B cell (primary cell): ENCODE data around the gene OR13G1. TPM values are rescaled to one million over a fixed set of nuclear protein-coding genes. Genes with fewer than 3 reads are reported as not detected.

Experiments
- ATAC-seq: fragments of 200-7000 bp; cut with Tn5 transposase; one replicate; pipeline ENCODE4 v1.10.0; 2021; ENCODE audit warnings: low read depth, mild to moderate bottlenecking, moderate number of reproducible peaks, moderate library complexity
- CTCF ChIA-PET: fragments of 350-600 bp; sonication (Branson Sonifier 250); formaldehyde crosslinking; loops from one replicate; lab custom pipeline; 2021; ENCODE audit warnings: antibody characterized with exemption, inconsistent platforms; lab: Charles Lee
- POLR2A ChIA-PET: fragments of 350-600 bp; sonication (Branson Sonifier 250); formaldehyde crosslinking; loops from one replicate; lab custom pipeline; 2021; ENCODE audit warnings: antibody characterized with exemption; lab: Charles Lee
- DNase-seq: peaks from one replicate; pipeline ENCODE4 v3.0.0; 2013
- H2AFZ ChIP-seq: 2 replicates; pipeline ENCODE4 v1.6.1; 2012; ENCODE audit warnings: mild to moderate bottlenecking, low read depth, low read length; ENCODE audit not compliant: insufficient read depth, poor library complexity, severe bottlenecking
- H3K27ac ChIP-seq, 2 donors: 1 replicate in 1 of 2; 2 replicates in 1 of 2; pipeline ENCODE4 v1.5.1; 2012 to 2013; ENCODE audit warnings: low read length in 2 of 2, mild to moderate bottlenecking in 2 of 2, moderate library complexity in 1 of 2
- H3K27me3 ChIP-seq, 4 experiments: fragments of 200-600 bp in 1 of 4; sonication (generic) in 1 of 4; replicated peaks in 1 of 4; 1 replicate in 2 of 4; 2 replicates in 2 of 4; pipeline versions ENCODE4 v1.6.1 to v1.7.0; 2013 to 2016; ENCODE audit warnings: low read length in 3 of 4, mild to moderate bottlenecking in 2 of 4, mixed read lengths in 1 of 4, moderate library complexity in 1 of 4; ENCODE audit not compliant: insufficient read depth in 4 of 4, control insufficient read depth in 3 of 4; ENCODE audit errors: control extremely low read depth in 1 of 4
- H3K36me3 ChIP-seq, 2 experiments: replicated peaks in 1 of 2; 1 replicate in 1 of 2; 2 replicates in 1 of 2; pipeline versions ENCODE4 v1.6.1 to v1.7.1; 2013; ENCODE audit warnings: low read length in 1 of 2; ENCODE audit not compliant: insufficient read depth in 2 of 2, control insufficient read depth in 1 of 2; ENCODE audit errors: control extremely low read depth in 1 of 2, extremely low read depth in 1 of 2
- H3K4me1 ChIP-seq, 2 donors: fragments of 200-600 bp in 1 of 2; sonication (generic) in 1 of 2; 1 replicate in 1 of 2; 2 replicates in 1 of 2; pipeline versions ENCODE4 v1.5.1 to v1.6.1; 2013 to 2017; ENCODE audit warnings: low read length in 2 of 2; ENCODE audit not compliant: control insufficient read depth in 2 of 2, insufficient read depth in 2 of 2
- H3K4me2 ChIP-seq: replicated peaks from 2 replicates; pipeline ENCODE3; 2012; ENCODE audit warnings: mild to moderate bottlenecking, low read depth, low read length; ENCODE audit not compliant: poor library complexity, severe bottlenecking
- H3K4me3 ChIP-seq, 5 experiments: fragments of 200-600 bp in 1 of 5; sonication (generic) in 1 of 5; 1 replicate in 3 of 5; 2 replicates in 2 of 5; pipeline versions ENCODE4 v1.5.1 to v1.7.0; 2011 to 2016; ENCODE audit warnings: low read length in 4 of 5, mild to moderate bottlenecking in 4 of 5, low read depth in 2 of 5, control low read depth in 1 of 5, moderate library complexity in 1 of 5; ENCODE audit not compliant: insufficient read depth in 1 of 5; ENCODE audit errors: control extremely low read depth in 1 of 5, extremely low read depth in 1 of 5
- H3K79me2 ChIP-seq: fragments of 200-600 bp; sonication (generic); one replicate; pipeline ENCODE4 v1.6.0; 2016; ENCODE audit warnings: low read length; ENCODE audit not compliant: control insufficient read depth, insufficient read depth
- H3K9ac ChIP-seq: fragments of 200-600 bp; sonication (generic); 2 replicates; pipeline ENCODE4 v1.6.1; 2017; ENCODE audit warnings: mild to moderate bottlenecking, low read length, moderate library complexity
- H3K9me3 ChIP-seq, 3 donors: one replicate each; pipeline versions ENCODE4 v1.6.1 to v1.7.1; 2013; ENCODE audit warnings: low read length in 2 of 3; ENCODE audit not compliant: control insufficient read depth in 2 of 3, insufficient read depth in 1 of 3; ENCODE audit errors: control extremely low read depth in 1 of 3
- H4K20me1 ChIP-seq: 2 replicates; pipeline ENCODE4 v1.6.0; 2012; ENCODE audit warnings: mild to moderate bottlenecking, low read length; ENCODE audit not compliant: insufficient read depth, control insufficient read depth, poor library complexity, severe bottlenecking
- H3K27ac Mint-ChIP-seq: one replicate; pipeline ENCODE4 v1.8.0; 2021; ENCODE audit warnings: mixed read lengths
- H3K27me3 Mint-ChIP-seq: one replicate; pipeline ENCODE4 v1.8.0; 2021; ENCODE audit warnings: mixed read lengths
- H3K4me1 Mint-ChIP-seq: one replicate; pipeline ENCODE4 v1.8.0; 2021; ENCODE audit warnings: mixed read lengths
- H3K4me3 Mint-ChIP-seq: one replicate; pipeline ENCODE4 v1.8.0; 2021; ENCODE audit warnings: mixed read lengths
- H3K9me3 Mint-ChIP-seq: one replicate; pipeline ENCODE4 v1.8.0; 2022; ENCODE audit warnings: mixed read lengths; ENCODE audit not compliant: insufficient read depth
- EZH2 ChIP-seq: IDR thresholded peaks from 2 replicates; pipeline ENCODE4 v1.6.1; 2012; ENCODE audit warnings: borderline replicate concordance, low read depth, mild to moderate bottlenecking, moderate library complexity, low read length; ENCODE audit not compliant: insufficient read depth, poor library complexity, severe bottlenecking
- WGBS: methylation state at CpG from one replicate; pipeline ENCODE4 v1.1.5; 2013; ENCODE audit warnings: missing lambda C conversion rate; ENCODE audit not compliant: insufficient coverage; 5-methylcytosine and 5-hydroxymethylcytosine counted together
- intact Hi-C: fragments of 100-400 bp; cut with micrococcal nuclease; formaldehyde crosslinking; loops from one replicate; pipeline ENCODE4 v1.10.0; 2022
- polyA plus RNA-seq: library from polyadenylated mRNA; depleted of rRNA; stranded (reverse); fragments of >200 nt; gene quantifications from 2 replicates; pipeline ENCODE4 v1.2.3, GENCODE V29; 2012
- total RNA-seq, 2 donors: library from RNA; stranded (reverse); fragments of 120-200 nt in 1 of 2; gene quantifications; 1 replicate in 1 of 2; 2 replicates in 1 of 2; pipeline versions ENCODE4 v1.2.3 to v1.2.4, GENCODE V29; 2013 to 2022
- TF ChIP-seq, protein P1 (sequence below): fragments of 200-600 bp; IDR thresholded peaks from one replicate; pipeline ENCODE4 v1.8.0; 2022; ENCODE audit warnings: antibody characterized with exemption, mild to moderate bottlenecking

Gene OR13G1
- total and polyA plus RNA-seq, 2 donors (not counting 1 experiment from before 2014, with no cell fraction given), result not detected

DNA sequence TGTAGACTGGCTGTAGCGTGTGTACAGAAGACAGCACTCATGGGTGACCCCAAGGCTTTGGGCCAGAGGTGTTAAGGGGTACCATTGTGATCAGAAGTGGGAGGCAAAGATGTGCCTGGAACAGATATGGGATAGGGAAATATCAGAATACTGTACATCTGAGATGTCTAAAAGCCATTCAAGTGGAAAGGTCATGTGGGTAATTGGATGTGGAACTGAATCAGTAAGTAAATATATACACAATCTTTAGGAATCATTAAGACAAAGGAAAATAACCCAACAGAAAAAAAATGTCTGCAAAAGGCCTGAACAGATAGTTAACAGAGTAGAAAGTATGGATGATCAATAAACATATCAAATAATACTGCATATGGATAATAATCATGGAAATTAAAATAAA lies 26.5 kb downstream of the OR13G1 start:
- WGBS, result 91% methylated on average over 1 of the region's 1 CpG
- ChIA-PET POLR2A (no interaction called here), CTCF (no interaction called here)
- no peak overlapping the region for H3K4me3 Mint-ChIP-seq
- H2AFZ ChIP-seq, result no peak overlapping the region
- no peaks in the 10 kb centered on the region for H4K20me1 ChIP-seq
- no peaks in the 10 kb centered on the region for H3K9me3 ChIP-seq
- ATAC-seq (no peak), DNase-seq (no peak)
- H3K79me2 ChIP-seq, result no peaks in the 10 kb centered on the region
- H3K4me1 ChIP-seq, result no peaks in the 10 kb centered on the region
- TF ChIP-seq, protein P1, sequence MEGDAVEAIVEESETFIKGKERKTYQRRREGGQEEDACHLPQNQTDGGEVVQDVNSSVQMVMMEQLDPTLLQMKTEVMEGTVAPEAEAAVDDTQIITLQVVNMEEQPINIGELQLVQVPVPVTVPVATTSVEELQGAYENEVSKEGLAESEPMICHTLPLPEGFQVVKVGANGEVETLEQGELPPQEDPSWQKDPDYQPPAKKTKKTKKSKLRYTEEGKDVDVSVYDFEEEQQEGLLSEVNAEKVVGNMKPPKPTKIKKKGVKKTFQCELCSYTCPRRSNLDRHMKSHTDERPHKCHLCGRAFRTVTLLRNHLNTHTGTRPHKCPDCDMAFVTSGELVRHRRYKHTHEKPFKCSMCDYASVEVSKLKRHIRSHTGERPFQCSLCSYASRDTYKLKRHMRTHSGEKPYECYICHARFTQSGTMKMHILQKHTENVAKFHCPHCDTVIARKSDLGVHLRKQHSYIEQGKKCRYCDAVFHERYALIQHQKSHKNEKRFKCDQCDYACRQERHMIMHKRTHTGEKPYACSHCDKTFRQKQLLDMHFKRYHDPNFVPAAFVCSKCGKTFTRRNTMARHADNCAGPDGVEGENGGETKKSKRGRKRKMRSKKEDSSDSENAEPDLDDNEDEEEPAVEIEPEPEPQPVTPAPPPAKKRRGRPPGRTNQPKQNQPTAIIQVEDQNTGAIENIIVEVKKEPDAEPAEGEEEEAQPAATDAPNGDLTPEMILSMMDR, result no peak
- no peak for TF ChIP-seq EZH2
- no peak overlapping the region for H3K9ac ChIP-seq
- H3K27me3 Mint-ChIP-seq, result no peaks in the 10 kb centered on the region
- intact Hi-C loops, result no loop called here
- no peak overlapping the region for H3K27ac Mint-ChIP-seq
- no peak overlapping the region for H3K27ac ChIP-seq
- H3K9me3 Mint-ChIP-seq, result no peaks in the 10 kb centered on the region
- no peaks in the 10 kb centered on the region for H3K27me3 ChIP-seq
- no peaks in the 10 kb centered on the region for H3K36me3 ChIP-seq
- H3K4me2 ChIP-seq, result no peak overlapping the region
- no peaks in the 10 kb centered on the region for H3K4me1 Mint-ChIP-seq
- no peak overlapping the region for H3K4me3 ChIP-seq

GRCh38 chr1:247647864-247648263 lies 31.7 kb downstream of the OR13G1 start:
- ChIA-PET CTCF (no interaction called here), POLR2A (no interaction called here)
- H3K27ac ChIP-seq, result no peak overlapping the region
- DNase-seq (no peak), ATAC-seq (no peak)
- H3K4me1 ChIP-seq, result no peaks in the 10 kb centered on the region
- no peaks in the 10 kb centered on the region for H4K20me1 ChIP-seq
- no CpG with 5 or more reads among the region's 2 CpGs for WGBS
- intact Hi-C loops, result no loop called here
- H3K4me2 ChIP-seq, result no peak overlapping the region
- no peak overlapping the region for H2AFZ ChIP-seq
- H3K79me2 ChIP-seq, result no peaks in the 10 kb centered on the region
- H3K27ac Mint-ChIP-seq, result no peak overlapping the region
- H3K4me3 ChIP-seq, result no peak overlapping the region
- TF ChIP-seq EZH2, result no peak
- TF ChIP-seq, protein P1, result no peak
- no peaks in the 10 kb centered on the region for H3K27me3 Mint-ChIP-seq
- H3K4me3 Mint-ChIP-seq, result no peak overlapping the region
- H3K36me3 ChIP-seq, result no peaks in the 10 kb centered on the region
- H3K9ac ChIP-seq, result no peak overlapping the region
- no peaks in the 10 kb centered on the region for H3K9me3 Mint-ChIP-seq
- no peaks in the 10 kb centered on the region for H3K9me3 ChIP-seq
- no peaks in the 10 kb centered on the region for H3K27me3 ChIP-seq
- H3K4me1 Mint-ChIP-seq, result no peaks in the 10 kb centered on the region
